ENCODE results near the gene PC.
"Not testable (repeated sequence)": the region's sequence is repeated elsewhere in the genome, so short reads cannot be mapped to it uniquely, and the experiment has no call there.

The PC gene, protein sequence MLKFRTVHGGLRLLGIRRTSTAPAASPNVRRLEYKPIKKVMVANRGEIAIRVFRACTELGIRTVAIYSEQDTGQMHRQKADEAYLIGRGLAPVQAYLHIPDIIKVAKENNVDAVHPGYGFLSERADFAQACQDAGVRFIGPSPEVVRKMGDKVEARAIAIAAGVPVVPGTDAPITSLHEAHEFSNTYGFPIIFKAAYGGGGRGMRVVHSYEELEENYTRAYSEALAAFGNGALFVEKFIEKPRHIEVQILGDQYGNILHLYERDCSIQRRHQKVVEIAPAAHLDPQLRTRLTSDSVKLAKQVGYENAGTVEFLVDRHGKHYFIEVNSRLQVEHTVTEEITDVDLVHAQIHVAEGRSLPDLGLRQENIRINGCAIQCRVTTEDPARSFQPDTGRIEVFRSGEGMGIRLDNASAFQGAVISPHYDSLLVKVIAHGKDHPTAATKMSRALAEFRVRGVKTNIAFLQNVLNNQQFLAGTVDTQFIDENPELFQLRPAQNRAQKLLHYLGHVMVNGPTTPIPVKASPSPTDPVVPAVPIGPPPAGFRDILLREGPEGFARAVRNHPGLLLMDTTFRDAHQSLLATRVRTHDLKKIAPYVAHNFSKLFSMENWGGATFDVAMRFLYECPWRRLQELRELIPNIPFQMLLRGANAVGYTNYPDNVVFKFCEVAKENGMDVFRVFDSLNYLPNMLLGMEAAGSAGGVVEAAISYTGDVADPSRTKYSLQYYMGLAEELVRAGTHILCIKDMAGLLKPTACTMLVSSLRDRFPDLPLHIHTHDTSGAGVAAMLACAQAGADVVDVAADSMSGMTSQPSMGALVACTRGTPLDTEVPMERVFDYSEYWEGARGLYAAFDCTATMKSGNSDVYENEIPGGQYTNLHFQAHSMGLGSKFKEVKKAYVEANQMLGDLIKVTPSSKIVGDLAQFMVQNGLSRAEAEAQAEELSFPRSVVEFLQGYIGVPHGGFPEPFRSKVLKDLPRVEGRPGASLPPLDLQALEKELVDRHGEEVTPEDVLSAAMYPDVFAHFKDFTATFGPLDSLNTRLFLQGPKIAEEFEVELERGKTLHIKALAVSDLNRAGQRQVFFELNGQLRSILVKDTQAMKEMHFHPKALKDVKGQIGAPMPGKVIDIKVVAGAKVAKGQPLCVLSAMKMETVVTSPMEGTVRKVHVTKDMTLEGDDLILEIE

DNA sequence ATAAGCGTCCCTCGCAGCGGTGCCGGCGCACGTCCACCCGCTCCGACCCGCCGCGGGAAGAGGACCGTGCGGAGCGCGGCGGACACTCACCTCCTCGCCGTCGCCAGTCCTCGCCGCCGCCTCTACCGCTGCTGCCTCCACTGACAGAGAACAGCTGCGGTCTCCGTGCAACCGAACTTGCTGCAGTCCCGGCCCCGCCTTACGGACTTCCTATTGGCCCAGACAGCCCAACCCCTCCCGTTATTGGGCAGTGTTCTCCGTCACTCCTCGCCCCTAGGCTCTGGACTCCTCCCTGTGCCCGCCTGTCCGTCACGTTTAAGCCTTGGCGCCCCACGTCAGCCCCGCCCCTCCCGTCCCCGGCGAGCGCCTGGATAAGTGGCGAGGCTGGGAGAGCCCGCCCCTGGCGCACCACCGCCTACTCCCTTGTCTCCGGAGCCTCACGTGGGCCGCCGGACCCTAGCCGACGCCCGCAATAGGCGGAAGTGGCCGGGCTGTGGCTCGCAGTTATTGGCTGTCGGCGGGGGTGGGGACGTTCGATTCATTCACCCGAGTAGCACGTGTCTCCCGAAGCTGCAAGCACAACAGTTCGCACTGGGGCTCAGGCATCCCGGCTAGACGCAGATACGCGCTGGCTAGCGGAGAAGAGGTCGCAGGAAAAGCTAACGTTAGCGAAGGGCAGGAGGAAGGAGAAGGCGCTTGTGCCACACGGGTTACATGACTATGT is at the start of gene PC:
TSS of gene PC (minus strand) at position 152 of the 724 bp plus-strand sequence. CDS start 86,224 bp downstream, outside the sequence.
- DNase-seq (ENCODE audit: low read depth, low spot score), result peak; percentile 100

DNA sequence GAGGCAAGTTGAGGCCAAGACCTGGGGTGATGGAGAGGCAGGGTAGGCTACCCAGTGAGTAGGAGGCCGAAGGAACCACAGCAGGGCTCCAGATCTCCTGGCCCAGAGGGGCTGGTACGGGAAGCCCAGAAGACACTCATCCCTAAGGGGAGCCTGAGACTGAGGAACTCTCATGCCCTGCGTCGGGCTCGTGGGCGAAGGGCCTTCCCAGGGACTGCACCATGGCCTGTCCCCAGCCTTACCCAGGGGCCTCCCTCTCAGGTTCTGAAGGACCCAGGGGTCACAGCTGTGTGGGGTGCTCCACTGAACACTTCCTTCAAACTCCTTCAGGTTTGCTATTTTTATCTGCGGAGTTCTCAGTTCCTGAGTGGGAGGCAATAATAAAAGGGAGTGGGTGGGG is 48.9 kb upstream of the PC start:
- DNase-seq (ENCODE audit: low read depth, low spot score), result no peak

DNA sequence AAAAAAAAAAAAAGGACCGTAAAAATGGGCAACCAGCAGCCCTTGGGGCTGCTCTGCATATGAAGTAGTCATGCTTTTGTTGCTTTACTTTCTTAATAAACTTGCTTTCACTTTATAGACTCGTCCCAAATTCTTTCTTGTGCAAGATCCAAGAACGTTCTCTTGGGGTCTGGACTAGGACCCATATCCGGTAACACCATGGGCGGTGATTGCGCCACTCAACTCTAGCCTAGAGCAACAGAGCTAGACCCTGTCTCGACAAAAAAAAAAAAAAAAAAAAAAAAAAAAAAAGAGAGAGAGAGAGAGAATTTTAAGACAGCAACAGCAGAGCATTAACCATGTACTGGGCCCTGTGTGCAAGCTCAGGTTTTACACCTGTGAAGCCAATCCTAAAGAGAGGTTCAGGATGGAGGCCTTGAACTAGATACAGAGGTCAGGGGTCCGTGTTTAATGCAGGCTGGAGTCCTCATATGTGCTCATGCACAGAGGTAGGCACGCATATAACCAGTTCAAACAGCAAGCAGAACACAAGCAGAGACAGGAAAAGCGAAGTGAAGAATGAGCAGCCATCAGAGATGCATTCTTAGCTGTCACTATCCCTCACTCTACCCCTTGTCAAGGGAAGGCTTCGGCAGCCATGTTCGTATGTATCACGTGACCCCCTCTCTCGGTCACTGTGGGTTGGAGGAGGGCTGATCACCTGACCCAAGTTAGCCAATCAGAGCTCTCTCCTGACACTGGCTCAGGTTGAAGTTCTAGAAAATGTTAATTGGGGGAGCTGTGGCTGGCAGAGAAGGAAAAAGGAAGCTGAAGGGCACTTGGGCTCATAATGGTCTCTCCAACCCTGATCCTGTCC is 48.1 kb upstream of the PC start:
- no peak for DNase-seq (ENCODE audit: low read depth, low spot score)

DNA sequence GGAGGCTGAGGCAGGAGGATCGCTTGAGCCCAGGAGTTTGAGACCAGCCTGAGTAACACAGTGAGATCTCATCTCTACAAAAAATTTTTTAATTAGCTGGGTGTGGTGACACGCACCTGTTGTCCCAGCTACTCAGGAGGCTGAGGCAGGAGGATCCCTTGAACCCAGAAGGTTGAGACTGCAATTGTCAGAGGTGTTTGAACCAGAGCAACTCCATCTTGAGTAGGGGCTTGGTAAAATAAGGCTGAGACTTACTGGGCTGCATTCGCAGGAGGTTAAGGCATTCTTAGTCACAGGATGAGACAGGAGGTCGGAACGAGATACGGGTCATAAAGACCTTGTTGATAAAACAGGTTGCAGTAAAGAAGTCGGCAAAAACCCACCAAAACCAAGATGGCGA is 47.0 kb upstream of the PC start:
- not testable (repeated sequence) for DNase-seq (ENCODE audit: low read depth, low spot score)

DNA sequence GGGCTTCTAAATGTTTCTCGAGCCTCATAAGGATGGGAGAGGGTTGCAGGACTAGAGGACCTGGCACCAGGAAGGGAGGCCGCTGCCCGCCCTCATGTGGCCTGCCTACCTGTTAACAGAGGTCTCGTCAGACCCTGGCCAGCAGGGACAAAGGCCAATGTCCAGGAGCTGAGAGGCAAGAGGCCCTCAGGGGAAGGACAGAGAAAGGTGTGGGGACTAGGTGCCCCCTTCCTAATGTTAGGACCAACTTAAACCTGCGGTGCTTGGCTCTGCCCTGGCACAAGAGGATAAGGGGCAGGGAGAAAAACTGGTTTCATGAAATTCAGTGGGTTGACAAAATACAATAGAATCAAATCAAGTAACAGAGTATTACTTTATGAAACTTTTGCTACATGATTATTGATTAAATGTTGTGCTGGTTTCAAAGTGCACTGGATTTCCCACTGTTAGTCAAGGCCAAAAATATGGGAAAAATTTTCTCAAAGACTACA is 44.8 kb upstream of the PC start:
- no peak for DNase-seq (ENCODE audit: low read depth, low spot score)

DNA sequence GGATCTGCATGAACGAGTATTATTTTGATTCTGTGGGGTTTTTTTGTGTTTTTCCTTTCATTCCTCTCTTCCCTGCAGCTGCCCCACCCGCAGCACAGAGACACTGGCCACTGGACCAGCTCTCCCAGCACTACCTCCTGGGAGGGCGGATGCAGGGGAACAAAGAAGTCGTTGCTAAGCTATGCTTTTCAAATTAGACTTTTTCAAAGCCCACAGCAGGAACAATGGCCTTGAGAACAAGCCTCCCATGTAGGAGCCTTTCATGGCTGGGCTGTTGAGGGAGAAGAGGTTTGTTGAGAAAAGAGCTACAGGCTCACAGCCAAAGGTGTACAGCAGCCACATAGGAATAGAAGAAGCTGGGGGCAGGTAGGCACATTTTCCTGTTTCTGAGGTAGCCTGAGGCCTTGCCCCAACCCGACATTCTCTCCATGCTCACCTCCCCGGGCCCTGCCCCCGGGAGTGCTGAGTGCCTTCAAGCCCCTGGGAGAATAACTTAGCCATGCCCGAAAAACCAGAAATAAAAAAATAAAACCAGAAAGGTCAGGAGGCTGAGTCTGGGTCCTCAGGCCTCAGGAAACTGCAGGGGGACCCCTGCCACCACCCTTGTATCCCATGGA is 44.2 kb upstream of the PC start:
- DNase-seq (ENCODE audit: low read depth, low spot score), result no peak

DNA sequence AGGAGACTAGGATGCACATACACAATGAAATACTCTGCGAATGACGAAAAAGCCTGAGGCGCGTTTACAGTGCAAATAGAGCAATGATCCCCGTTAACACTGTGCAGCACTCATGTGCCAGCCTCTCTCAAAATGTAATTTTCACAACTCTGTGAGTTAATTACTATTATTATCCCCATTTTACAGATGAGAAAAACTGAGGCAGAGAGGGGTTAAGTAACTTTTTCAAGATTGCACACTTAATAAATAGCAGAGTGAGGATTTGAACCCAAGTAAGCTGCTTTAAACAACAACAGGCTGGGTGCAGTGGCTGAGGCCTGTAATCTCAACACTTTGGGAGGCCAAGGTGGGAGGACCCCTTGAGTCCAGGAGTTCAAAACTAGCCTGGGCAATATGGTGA is 43.1 kb upstream of the PC start:
- no peak for DNase-seq (ENCODE audit: low read depth, low spot score)

DNA sequence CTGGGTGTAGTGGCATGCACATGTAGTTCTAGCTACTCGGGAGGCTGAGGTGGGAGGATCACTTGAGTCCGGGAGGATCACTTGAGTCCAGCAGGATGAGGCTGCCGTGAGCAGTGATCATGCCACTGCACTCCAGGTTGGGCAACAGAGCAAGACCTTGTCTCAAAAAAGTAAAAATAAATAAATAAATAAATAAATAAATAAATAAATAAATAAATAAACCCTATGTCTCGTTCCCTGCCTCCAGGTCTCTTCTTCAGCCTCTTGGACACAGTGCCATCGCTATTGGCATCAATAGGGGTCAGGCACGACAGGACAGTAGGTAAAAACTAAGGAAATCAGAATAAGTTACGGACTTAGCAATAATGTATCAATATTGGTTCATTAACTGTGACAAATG is 41.4 kb upstream of the PC start:
- DNase-seq (ENCODE audit: low read depth, low spot score), result no peak

DNA sequence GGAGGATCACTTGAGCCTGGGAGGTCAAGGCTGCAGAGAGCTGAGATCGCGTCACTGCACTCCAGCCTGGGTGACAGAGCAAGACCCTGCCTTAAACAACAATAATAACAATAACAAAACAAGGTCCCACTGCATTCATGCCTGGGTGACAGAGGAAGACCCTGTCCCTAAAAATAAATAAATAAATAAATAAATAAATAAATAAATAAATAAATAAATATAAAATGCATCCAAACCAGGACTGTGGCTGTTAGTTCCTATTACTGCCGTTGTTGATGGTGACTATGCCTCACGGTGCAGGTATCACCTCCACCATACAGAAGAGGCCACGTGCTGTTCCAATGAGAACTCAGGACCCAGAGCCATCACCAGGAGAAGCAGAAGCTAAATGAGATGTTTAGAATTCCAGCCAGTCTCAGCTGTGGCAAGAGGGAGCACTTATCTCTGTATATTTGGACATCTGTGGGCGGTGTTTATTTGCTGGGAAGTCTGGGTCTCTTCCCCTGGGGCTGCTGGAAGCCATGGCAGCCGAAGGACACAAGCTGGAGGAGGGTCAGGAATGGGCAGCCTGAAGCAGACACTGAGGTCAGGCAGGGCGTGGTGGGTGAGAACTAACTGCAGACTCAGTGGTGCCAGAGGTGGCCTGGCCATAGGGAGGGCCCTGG is 38.6 kb upstream of the PC start:
- no peak for DNase-seq (ENCODE audit: low read depth, low spot score)

DNA sequence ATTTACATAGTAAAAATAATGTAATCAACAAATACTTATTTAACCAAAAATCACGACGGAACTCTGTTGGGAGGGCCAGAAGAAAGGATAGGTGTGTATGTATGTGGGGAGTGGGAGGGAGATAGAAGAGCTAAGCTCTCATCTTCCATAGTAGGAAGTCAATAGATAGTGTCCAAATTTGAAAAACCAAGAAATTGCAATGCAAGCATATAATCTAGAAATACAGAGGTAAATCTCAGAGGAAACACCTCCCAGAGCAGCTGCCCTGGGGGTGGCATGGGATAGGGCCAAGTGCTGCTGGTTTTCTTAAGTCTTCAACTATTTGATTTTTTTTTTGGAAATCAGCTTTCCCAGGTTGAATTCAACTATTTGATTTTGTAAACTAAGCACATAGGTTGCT is 33.9 kb upstream of the PC start:
- DNase-seq (ENCODE audit: low read depth, low spot score), result no peak

DNA sequence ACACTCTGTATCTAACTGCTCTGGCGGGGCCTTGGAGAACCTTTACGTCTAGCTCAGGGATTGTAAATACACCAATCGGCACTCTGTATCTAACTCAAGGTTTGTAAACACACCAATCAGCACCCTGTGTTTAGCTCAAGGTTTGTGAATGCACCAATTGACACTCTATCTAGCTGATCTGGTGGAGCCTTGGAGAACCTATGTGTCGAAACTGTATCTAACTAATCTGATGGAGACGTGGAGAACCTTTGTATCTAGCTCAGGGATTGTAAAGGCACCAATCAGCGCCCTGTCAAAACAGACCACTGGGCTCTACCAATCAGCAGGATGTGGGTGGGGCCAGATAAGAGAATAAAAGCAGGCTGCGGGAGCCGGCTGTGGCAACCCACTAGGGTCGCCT is 31.2 kb upstream of the PC start:
- not testable (repeated sequence) for DNase-seq (ENCODE audit: low read depth, low spot score)

DNA sequence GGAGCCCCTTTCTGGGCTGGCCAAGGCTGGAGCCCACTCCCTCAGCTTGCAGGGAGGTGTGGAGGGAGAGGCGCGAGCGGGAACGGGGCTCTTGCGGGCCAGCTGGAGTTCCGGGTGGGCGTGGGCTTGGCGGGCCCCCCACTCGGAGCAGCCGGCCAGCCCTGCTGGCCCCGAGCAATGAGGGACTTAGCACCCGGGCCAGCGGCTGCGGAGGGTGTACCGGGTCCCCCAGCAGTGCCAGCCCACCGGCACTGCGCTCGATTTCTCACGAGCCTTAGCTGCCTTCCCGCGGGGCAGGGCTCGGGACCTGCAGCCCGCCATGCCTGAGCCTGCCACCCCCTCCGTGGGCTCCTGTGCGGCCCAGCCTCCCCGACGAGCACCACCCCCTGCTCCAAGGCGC is 30.6 kb upstream of the PC start:
- DNase-seq (ENCODE audit: low read depth, low spot score), result not testable (repeated sequence)

DNA sequence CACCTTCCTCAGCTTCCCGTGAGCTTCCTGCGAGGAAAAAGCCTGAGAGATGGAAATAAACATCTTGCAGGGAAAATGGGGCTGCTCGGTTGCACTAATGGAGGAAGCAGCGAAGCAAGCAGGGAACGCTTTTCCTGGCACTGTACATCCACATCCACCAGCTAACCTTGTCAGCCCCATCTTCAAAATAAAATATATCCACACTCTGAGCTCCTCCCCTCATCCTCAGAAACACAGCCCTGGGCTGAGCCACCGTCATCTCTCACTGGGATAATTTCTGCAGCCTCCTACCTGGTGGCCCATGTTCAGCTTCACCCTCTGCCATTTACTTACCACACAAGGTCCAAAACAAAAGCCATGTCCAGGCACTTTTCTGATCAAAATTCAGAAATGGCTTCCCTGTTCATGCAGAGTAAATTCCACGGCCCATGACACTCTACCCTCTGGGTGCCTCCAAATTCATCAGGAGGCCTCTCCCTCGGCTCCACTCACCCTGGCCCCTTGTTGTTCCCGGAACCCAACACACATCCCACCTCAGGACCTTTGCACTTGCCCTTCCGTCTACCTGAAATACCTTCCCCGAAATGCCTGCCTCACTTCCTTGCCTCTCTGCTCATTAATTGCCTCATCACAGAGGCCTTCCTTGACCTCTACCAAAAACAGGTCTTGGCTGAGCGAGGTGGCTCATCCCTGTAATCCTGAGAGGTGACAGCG is 29.9 kb upstream of the PC start:
- DNase-seq (ENCODE audit: low read depth, low spot score), result no peak

DNA sequence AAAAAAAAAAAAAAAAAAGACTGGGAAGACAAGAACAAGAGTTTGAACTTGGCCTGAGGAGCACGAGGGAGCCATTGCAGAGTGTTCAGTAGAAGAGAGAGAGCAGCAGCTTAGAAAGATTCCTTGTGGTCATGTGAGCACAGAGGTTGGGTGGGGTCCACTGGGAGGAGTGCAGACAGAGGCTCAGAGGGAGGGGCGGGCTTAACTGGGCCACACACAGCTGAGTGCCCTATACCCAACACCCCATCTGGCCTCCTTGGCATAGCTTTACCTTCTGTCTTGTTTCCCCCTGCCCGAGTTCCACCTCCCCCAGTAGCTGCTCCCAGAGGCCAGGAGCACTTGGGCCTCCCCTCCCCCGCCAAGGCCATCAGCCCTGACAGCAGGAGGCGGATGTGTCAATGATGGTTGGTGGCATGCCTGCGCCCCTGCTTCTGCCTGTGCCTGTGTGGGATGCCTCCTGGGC is 29.0 kb upstream of the PC start:
- no peak for DNase-seq (ENCODE audit: low read depth, low spot score)

DNA sequence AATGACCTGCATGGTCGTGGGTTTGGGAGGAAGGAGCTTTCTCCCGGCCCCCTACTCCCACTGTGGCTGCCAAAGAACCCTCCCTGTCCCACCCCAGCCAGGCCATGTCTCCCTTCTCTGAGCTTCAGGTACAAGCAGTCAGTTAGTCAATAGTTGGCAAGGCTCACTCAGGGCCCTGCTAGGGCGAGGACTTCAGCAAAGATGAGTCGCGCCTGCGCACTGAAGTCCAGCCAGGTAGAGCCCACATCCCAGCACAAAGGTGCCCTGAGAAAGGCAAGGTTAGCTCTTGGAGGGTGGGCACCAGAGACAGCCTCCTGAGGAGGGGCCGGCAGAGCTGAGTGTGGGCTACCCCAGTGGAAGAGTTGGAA is 28.0 kb upstream of the PC start:
- no peak for DNase-seq (ENCODE audit: low read depth, low spot score)

DNA sequence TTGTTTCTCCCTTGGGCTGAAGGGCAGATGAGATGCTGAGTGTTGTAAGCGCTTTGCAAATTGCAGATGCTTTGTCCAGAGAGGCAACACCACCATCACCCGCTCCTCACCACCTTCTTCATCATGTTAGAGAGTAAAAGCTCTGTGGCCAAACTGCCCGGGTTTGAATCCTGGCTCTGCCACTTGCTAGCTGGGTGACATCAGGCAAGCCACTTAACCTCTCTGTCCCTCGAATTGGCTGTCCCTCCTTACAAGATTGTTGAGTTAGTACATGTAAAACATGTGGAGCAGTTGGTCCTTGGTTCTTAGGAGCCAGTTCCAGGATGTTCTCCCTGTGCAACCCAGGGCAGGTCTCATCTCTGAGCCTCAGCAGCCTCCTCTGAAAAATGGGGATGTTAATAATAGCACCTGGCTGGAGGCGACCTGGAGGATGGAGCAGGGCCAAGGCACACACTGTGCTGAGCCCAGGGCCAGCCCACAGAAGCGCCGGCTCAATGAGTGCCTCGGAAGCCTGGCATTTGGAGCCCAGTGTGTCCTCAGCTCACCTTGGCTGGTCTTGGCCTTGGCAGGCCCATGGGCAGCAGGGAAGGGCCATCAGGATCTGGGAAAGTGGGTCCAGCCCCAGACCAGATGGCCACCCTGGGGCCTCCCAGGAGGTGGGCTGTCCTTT is 27.5 kb upstream of the PC start:
- no peak for DNase-seq (ENCODE audit: low read depth, low spot score)

DNA sequence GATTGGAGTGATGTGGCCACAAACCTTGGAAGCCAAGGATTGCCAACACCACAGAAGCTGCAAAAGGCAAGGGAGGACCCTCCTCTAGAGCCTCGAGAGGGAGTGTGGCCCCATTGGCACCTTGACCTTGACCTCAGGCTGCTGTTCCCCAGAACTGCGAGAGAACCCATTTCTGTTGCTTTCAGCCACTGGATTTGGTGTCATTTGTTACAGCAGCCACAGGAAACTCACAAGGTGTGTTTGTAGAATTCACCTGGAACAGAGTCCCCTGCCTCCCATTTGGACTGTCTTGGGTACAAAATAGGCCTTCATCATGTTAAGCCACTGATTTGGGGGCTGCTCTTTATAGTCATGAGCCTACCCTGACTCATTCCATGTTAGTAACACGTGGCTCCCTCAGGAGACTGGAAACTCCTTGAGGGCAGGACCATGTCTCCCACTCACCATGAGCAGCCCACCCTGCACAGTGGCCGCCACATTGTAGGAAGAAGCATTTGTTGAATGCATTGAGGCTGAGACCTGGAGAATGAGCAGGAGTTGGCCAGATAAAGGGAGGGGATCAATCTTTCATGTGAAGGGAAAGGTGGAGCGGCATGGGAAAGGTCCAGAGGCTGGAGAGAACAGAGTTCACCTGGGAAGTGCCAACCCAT is 25.2 kb upstream of the PC start:
- no peak for DNase-seq (ENCODE audit: low read depth, low spot score)
